ENCODE results near the gene C14orf93. TPM values are rescaled to one million over a fixed set of nuclear protein-coding genes. Genes with fewer than 3 reads are reported as not detected.
A peak's percentile ranks its signal among the peaks of the same experiment; 100 is the strongest.
"Not testable (repeated sequence)": the region's sequence is repeated elsewhere in the genome, so short reads cannot be mapped to it uniquely, and the experiment has no call there.

C14orf93 gene
- total and polyA plus RNA-seq, 9 donors = 8.8 to 15.9 (median 10.9) TPM

DNA sequence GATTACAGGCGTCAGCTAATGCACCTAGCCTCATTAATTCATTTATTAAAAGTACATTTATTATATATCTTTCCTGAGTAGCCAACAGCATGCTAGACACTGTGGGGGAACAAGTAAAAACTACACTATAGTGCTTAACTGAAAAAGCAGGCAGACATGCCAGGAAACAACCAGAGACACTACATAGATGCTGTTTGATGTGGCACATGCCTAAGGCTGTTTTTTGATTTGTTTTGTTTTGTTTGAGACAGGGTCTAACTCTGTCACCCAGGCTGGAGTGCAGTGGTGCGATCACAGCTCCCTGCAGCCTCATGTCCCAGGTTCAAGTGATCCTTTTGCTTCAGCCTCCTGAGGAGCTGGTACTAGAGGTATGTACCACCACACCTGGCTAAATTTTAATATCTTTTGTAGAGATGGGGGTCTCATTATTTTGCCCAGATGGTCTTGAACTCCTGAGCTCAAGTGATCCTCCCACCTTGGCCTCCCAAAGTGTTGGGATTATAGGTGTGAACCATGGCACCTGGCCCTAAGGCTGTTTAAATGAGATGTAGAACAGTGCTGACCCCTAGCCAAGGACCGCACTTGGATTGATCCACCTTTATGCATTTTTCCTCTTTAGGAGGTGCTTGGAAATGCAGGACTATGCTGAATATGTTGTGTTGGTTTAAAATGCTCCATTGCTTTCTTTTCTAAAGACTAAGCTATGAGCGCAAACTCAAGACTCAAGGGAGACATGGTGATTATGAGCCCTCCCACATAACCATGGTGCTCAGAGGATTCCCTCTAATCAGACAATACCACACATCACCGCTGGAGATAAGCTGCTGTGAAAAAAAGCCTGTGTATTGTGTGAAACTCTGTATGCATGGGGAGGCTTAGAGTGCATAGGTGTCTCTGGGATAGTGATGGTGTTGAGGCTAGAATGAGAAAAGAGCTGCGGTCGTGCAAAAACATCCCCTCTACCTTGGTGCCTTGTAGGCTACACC, 10.5 kb upstream of the C14orf93 start:
- Histone ChIP-seq H3K4me3 (ENCODE audit: low read length) (no peak overlapping the region), H3K9me3 (replicated peaks; ENCODE audit: control insufficient read depth, low read depth, low read length) (no peaks in the 10 kb centered on the region), H3K4me1 (ENCODE audit: control insufficient read depth, insufficient read depth, low read length) (peaks cover 2% of the 10 kb centered on the region), H3K36me3 (ENCODE audit: control insufficient read depth, insufficient read depth, low read length) (peaks cover 9% of the 10 kb centered on the region), H3K27me3 (ENCODE audit: control insufficient read depth, insufficient read depth, low read length) (no peaks in the 10 kb centered on the region), H3K27ac (ENCODE audit: low read length) (no peak overlapping the region)
- WGBS (ENCODE audit: insufficient coverage) = no CpG with 5 or more reads among the region's 7 CpGs
- no peak for DNase-seq

DNA sequence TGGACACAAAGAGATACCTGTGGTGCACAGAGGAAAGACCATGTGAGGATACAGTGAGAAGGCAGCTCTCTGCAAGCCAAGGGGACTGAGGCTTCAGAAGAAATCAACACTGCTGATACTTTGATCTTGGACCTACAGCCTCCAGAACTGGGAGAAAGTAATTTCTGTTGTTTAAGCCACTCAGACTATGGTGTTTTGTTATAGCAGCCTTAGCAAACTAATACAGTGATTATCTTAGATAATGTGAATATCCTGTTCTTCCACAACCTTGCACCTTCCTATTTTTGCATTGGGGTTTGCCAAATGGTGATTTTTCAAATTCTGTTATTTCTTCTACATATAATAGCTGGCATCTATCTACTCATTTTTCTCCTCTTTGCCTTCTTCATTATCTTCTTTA, 8.2 kb upstream of the C14orf93 start:
- H3K4me3 ChIP-seq (ENCODE audit: low read length) = no peak overlapping the region
- H3K4me1 ChIP-seq (ENCODE audit: control insufficient read depth, insufficient read depth, low read length) = no peaks in the 10 kb centered on the region
- DNase-seq = no peak
- H3K36me3 ChIP-seq (ENCODE audit: control insufficient read depth, insufficient read depth, low read length) = no peaks in the 10 kb centered on the region
- H3K27me3 ChIP-seq (ENCODE audit: control insufficient read depth, insufficient read depth, low read length) = no peaks in the 10 kb centered on the region
- no peak overlapping the region for H3K27ac ChIP-seq (ENCODE audit: low read length)
- no peaks in the 10 kb centered on the region for H3K9me3 ChIP-seq (replicated peaks; ENCODE audit: control insufficient read depth, low read depth, low read length)

- no peaks in the 10 kb centered on the region for H3K4me1 ChIP-seq (ENCODE audit: control insufficient read depth, insufficient read depth, low read length)
- no peak for DNase-seq
- H3K36me3 ChIP-seq (ENCODE audit: control insufficient read depth, insufficient read depth, low read length) = no peaks in the 10 kb centered on the region
- no peaks in the 10 kb centered on the region for H3K27me3 ChIP-seq (ENCODE audit: control insufficient read depth, insufficient read depth, low read length)
- H3K9me3 ChIP-seq (replicated peaks; ENCODE audit: control insufficient read depth, low read depth, low read length) = no peaks in the 10 kb centered on the region
- WGBS (ENCODE audit: insufficient coverage) = 60% methylated on average over 1 of the region's 5 CpGs
- H3K4me3 ChIP-seq (ENCODE audit: low read length) = no peak overlapping the region
- no peak overlapping the region for H3K27ac ChIP-seq (ENCODE audit: low read length)
Measured at GRCh38 chr14:23017091-23017490, 7.1 kb upstream of the C14orf93 start.

- H3K27ac ChIP-seq (ENCODE audit: low read length) = no peak overlapping the region
- no peaks in the 10 kb centered on the region for H3K4me1 ChIP-seq (ENCODE audit: control insufficient read depth, insufficient read depth, low read length)
- H3K36me3 ChIP-seq (ENCODE audit: control insufficient read depth, insufficient read depth, low read length) = no peaks in the 10 kb centered on the region
- no peaks in the 10 kb centered on the region for H3K9me3 ChIP-seq (replicated peaks; ENCODE audit: control insufficient read depth, low read depth, low read length)
- WGBS (ENCODE audit: insufficient coverage) = no CpG with 5 or more reads among the region's 4 CpGs
- H3K4me3 ChIP-seq (ENCODE audit: low read length) = no peak overlapping the region
- DNase-seq = no peak
- H3K27me3 ChIP-seq (ENCODE audit: control insufficient read depth, insufficient read depth, low read length) = no peaks in the 10 kb centered on the region
Measured at GRCh38 chr14:23015618-23016017, 5.7 kb upstream of the C14orf93 start.

GRCh38 chr14:23013749-23014054, 3.8 kb upstream of the C14orf93 start:
- not testable (repeated sequence) for DNase-seq; H3K4me3 ChIP-seq (ENCODE audit: low read length); H3K27ac ChIP-seq (ENCODE audit: low read length); H3K9me3 ChIP-seq (replicated peaks; ENCODE audit: control insufficient read depth, low read depth, low read length); H3K27me3 ChIP-seq (ENCODE audit: control insufficient read depth, insufficient read depth, low read length); H3K4me1 ChIP-seq (ENCODE audit: control insufficient read depth, insufficient read depth, low read length); H3K36me3 ChIP-seq (ENCODE audit: control insufficient read depth, insufficient read depth, low read length)
- 83% methylated on average over 2 of the region's 5 CpGs for WGBS (ENCODE audit: insufficient coverage)

- no peak overlapping the region for H3K4me3 ChIP-seq (ENCODE audit: low read length)
- no peak overlapping the region for H3K27ac ChIP-seq (ENCODE audit: low read length)
Measured at GRCh38 chr14:23013054-23013748, 3.3 kb upstream of the C14orf93 start.

GRCh38 chr14:23009483-23009938, 432 bp downstream of the C14orf93 start:
- Histone ChIP-seq H3K36me3 (ENCODE audit: control insufficient read depth, insufficient read depth, low read length) (no peaks in the 10 kb centered on the region), H3K4me1 (ENCODE audit: control insufficient read depth, insufficient read depth, low read length) (peaks cover 15% of the 10 kb centered on the region), H3K27me3 (ENCODE audit: control insufficient read depth, insufficient read depth, low read length) (no peaks in the 10 kb centered on the region), H3K4me3 (ENCODE audit: low read length) (peak overlapping the region; percentile 60), H3K9me3 (replicated peaks; ENCODE audit: control insufficient read depth, low read depth, low read length) (no peaks in the 10 kb centered on the region), H3K27ac (ENCODE audit: low read length) (peak overlapping the region; percentile 88)
- DNase-seq = no peak
- no CpG with 5 or more reads among the region's 8 CpGs for WGBS (ENCODE audit: insufficient coverage)

More at GRCh38 chr14:23013054-23013748, 3.3 kb upstream of the C14orf93 start:
- Histone ChIP-seq H3K9me3 (replicated peaks; ENCODE audit: control insufficient read depth, low read depth, low read length) (no peaks in the 10 kb centered on the region), H3K4me1 (ENCODE audit: control insufficient read depth, insufficient read depth, low read length) (peaks cover 6% of the 10 kb centered on the region), H3K27me3 (ENCODE audit: control insufficient read depth, insufficient read depth, low read length) (no peaks in the 10 kb centered on the region), H3K36me3 (ENCODE audit: control insufficient read depth, insufficient read depth, low read length) (no peaks in the 10 kb centered on the region)
- WGBS (ENCODE audit: insufficient coverage) = 100% methylated on average over 1 of the region's 6 CpGs
- no peak for DNase-seq

DNA sequence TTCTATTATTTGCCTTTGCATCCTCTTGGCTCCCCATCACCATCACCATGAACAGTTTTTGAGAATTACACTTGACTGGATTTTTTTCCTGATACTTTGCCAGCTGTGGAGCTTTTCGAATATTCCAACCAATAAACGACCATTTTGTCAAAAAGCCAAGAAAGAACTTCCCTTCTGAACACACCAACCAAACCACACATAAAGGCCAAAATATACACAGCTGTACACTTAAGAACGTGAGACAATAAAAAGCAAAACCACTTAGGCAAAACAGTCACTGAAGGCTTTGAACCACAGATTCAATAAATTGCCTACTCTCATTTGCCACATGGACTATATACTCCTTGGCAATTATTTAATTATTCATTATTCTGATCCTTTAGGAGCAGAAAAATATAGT, 1.1 kb downstream of the C14orf93 start:
- no peak overlapping the region for H3K4me3 ChIP-seq (ENCODE audit: low read length)
- no CpG with 5 or more reads among the region's 3 CpGs for WGBS (ENCODE audit: insufficient coverage)
- peaks cover 15% of the 10 kb centered on the region for H3K4me1 ChIP-seq (ENCODE audit: control insufficient read depth, insufficient read depth, low read length)
- no peaks in the 10 kb centered on the region for H3K9me3 ChIP-seq (replicated peaks; ENCODE audit: control insufficient read depth, low read depth, low read length)
- no peaks in the 10 kb centered on the region for H3K27me3 ChIP-seq (ENCODE audit: control insufficient read depth, insufficient read depth, low read length)
- no peak overlapping the region for H3K27ac ChIP-seq (ENCODE audit: low read length)
- DNase-seq = peak; percentile 41
- H3K36me3 ChIP-seq (ENCODE audit: control insufficient read depth, insufficient read depth, low read length) = no peaks in the 10 kb centered on the region

- Histone ChIP-seq H3K4me1 (ENCODE audit: control insufficient read depth, insufficient read depth, low read length) (peaks cover 15% of the 10 kb centered on the region), H3K4me3 (ENCODE audit: low read length) (peak overlapping the region; percentile 69), H3K9me3 (replicated peaks; ENCODE audit: control insufficient read depth, low read depth, low read length) (no peaks in the 10 kb centered on the region), H3K36me3 (ENCODE audit: control insufficient read depth, insufficient read depth, low read length) (no peaks in the 10 kb centered on the region), H3K27me3 (ENCODE audit: control insufficient read depth, insufficient read depth, low read length) (no peaks in the 10 kb centered on the region), H3K27ac (ENCODE audit: low read length) (peak overlapping the region; percentile 95)
- DNase-seq = peak; percentile 99
- under 1% methylated on average over 62 of the region's 62 CpGs for WGBS (ENCODE audit: insufficient coverage)
Measured at GRCh38 chr14:23006544-23007419, 3.2 kb downstream of the C14orf93 start.

GRCh38 chr14:23006188-23006534, 3.8 kb downstream of the C14orf93 start:
- Histone ChIP-seq H3K4me3 (ENCODE audit: low read length) (peak overlapping the region; percentile 69), H3K4me1 (ENCODE audit: control insufficient read depth, insufficient read depth, low read length) (peaks cover 15% of the 10 kb centered on the region), H3K27me3 (ENCODE audit: control insufficient read depth, insufficient read depth, low read length) (no peaks in the 10 kb centered on the region), H3K9me3 (replicated peaks; ENCODE audit: control insufficient read depth, low read depth, low read length) (no peaks in the 10 kb centered on the region), H3K36me3 (ENCODE audit: control insufficient read depth, insufficient read depth, low read length) (no peaks in the 10 kb centered on the region), H3K27ac (ENCODE audit: low read length) (peak overlapping the region; percentile 91)
- WGBS (ENCODE audit: insufficient coverage) = no CpG with 5 or more reads among the region's 5 CpGs
- DNase-seq = no peak

All from muscle of leg (tissue), 11 donors.